Panc1 (cell line): ENCODE measurements around the gene DIP2C. TPM values are rescaled to one million over a fixed set of nuclear protein-coding genes. Genes with fewer than 3 reads are reported as not detected.

ENCODE experiments used
- ATAC-seq: fragments of 200-7000 bp; cut with Tn5 transposase; 2 replicates; pipeline ENCODE4 v1.9.1; 2020; ENCODE audit warnings: mild to moderate bottlenecking, moderate library complexity
- BruUV-seq: library from RNA; stranded (reverse); fragments of 400-500 nt; replicated peaks from 2 replicates; lab custom pipeline; 2021; lab: Mats Ljungman, UMichigan
- CTCF ChIA-PET: fragments of 300-600 bp; sonication (Branson Sonifier 250); formaldehyde crosslinking; loops from one replicate; lab custom pipeline; 2022; ENCODE audit warnings: antibody characterized with exemption; lab: Charles Lee
- POLR2A ChIA-PET: fragments of 300-600 bp; sonication (Branson Sonifier 250); formaldehyde crosslinking; loops from one replicate; lab custom pipeline; 2022; ENCODE audit warnings: antibody characterized with exemption; lab: Charles Lee
- DNase-seq: peaks from one replicate; pipeline ENCODE4 v3.0.0-alpha.2; 2010; ENCODE audit warnings: low read depth, low spot score
- H3K27ac ChIP-seq: 2 replicates; pipeline ENCODE4 v1.5.1; 2011; ENCODE audit warnings: mild to moderate bottlenecking, low read length, inconsistent platforms
- H3K27me3 ChIP-seq: fragments of 200-500 bp; sonication (Bioruptor generic); 2 replicates; pipeline ENCODE4 v1.6.0; 2014; ENCODE audit warnings: low read length, inconsistent platforms; ENCODE audit not compliant: control insufficient read depth, insufficient read depth
- H3K36me3 ChIP-seq: fragments of 200-500 bp; sonication (Bioruptor generic); 2 replicates; pipeline ENCODE4 v1.5.1; 2014; ENCODE audit warnings: inconsistent platforms, mild to moderate bottlenecking, low read length, moderate library complexity; ENCODE audit not compliant: control insufficient read depth, insufficient read depth
- H3K4me1 ChIP-seq: 2 replicates; pipeline ENCODE4 v1.5.1; 2011; ENCODE audit warnings: inconsistent platforms, mild to moderate bottlenecking, low read length, moderate library complexity; ENCODE audit not compliant: control insufficient read depth, insufficient read depth
- H3K4me3 ChIP-seq, 2 experiments: 2 replicates each; pipeline ENCODE4 v1.5.1; 2011 to 2012; ENCODE audit warnings: low read depth in 2 of 2, low read length in 2 of 2, mild to moderate bottlenecking in 2 of 2, inconsistent platforms in 1 of 2, moderate library complexity in 1 of 2
- H3K9me3 ChIP-seq: fragments of 200-500 bp; sonication (Bioruptor generic); 2 replicates; pipeline ENCODE4 v1.5.1; 2014; ENCODE audit warnings: low read depth, mild to moderate bottlenecking, inconsistent platforms, low read length, moderate library complexity; ENCODE audit not compliant: control insufficient read depth, insufficient read depth
- CTCF ChIP-seq: fragments of 450-650 bp; IDR thresholded peaks from 2 replicates; pipeline ENCODE4 v1.5.1; 2017; ENCODE audit warnings: mild to moderate bottlenecking
- POLR2AphosphoS5 ChIP-seq: IDR thresholded peaks from 2 replicates; pipeline ENCODE4 v1.6.1; 2012; ENCODE audit warnings: mild to moderate bottlenecking, low read depth, low read length, moderate library complexity
- REST ChIP-seq, 2 experiments: IDR thresholded peaks; 2 replicates each; pipeline ENCODE4 v1.6.1; 2011 to 2012; ENCODE audit warnings: low read depth in 2 of 2, control low read depth in 1 of 2, low read length in 1 of 2, mild to moderate bottlenecking in 1 of 2, moderate library complexity in 1 of 2; ENCODE audit not compliant: insufficient read depth in 1 of 2
- SIN3A ChIP-seq: IDR thresholded peaks from 2 replicates; pipeline ENCODE4 v1.6.1; 2012; ENCODE audit warnings: low read depth, mild to moderate bottlenecking, low read length, moderate library complexity, borderline replicate concordance; ENCODE audit not compliant: insufficient read depth
- TCF7L2 ChIP-seq: IDR thresholded peaks from 2 replicates; pipeline ENCODE4 v1.6.1; 2011; ENCODE audit warnings: mild to moderate bottlenecking, low read depth, low read length, inconsistent platforms
- in situ Hi-C: cut with HindIII; loops from 2 replicates; pipeline ENCODE4 v1.10.0; 2016; ENCODE audit warnings: low sequenced_read_pairs, low pct_unique_long_range_greater_than_20kb
- intact Hi-C: fragments of 100-400 bp; cut with micrococcal nuclease; formaldehyde crosslinking; loops from one replicate; pipeline ENCODE4 v1.10.0; 2022; ENCODE audit not compliant: unreplicated experiment
- total RNA-seq: library from RNA; stranded (reverse); gene quantifications from one replicate; pipeline ENCODE4 v1.2.1, GENCODE V29; 2021; ENCODE audit not compliant: unreplicated experiment

DIP2C gene
- total RNA-seq, 1 experiment from 2014 or later = 13.2 TPM

GRCh38 chr10:380313-380940, 309.0 kb downstream of the DIP2C start:
- no TSS peak for BruUV-seq
- CTCF ChIA-PET = no interaction called here
- POLR2A ChIA-PET = no interaction called here

More at GRCh38 chr10:380313-380940, 309.0 kb downstream of the DIP2C start:
- Histone ChIP-seq H3K4me1 (no peaks in the 10 kb centered on the region), H3K36me3 (no peaks in the 10 kb centered on the region), H3K27ac (no peak overlapping the region), H3K9me3 (no peaks in the 10 kb centered on the region), H3K4me3 (no peak overlapping the region), H3K27me3 (no peaks in the 10 kb centered on the region)
- in situ Hi-C loops (no loop called here), intact Hi-C loops (no loop called here)
- ATAC-seq (no peak), DNase-seq (no peak)
- TF ChIP-seq SIN3A (no peak), CTCF (no peak), POLR2AphosphoS5 (no peak), TCF7L2 (no peak), REST (IDR thresholded peaks at IDR 0.05; ENCODE audit: insufficient read depth in 1 of 2, low read depth in 2 of 2, low read length in 1 of 2) (no peak)
